Fibroblast of lung (primary cell): Measurements from ENCODE around the gene ANKZF1. TPM values are rescaled to one million over a fixed set of nuclear protein-coding genes. Genes with fewer than 3 reads are reported as not detected.

ENCODE experiments used
- DNase-seq, 2 donors: peaks; one replicate each; pipeline versions ENCODE4 v3.0.0 to v3.0.0-alpha.2; 2010; ENCODE audit warnings: low read depth in 2 of 2
- H2AFZ ChIP-seq: 2 replicates; pipeline ENCODE4 v1.5.1; 2012; ENCODE audit warnings: low read length, control low read depth, inconsistent platforms
- H3K27ac ChIP-seq: 2 replicates; pipeline ENCODE4 v1.5.1; 2011; ENCODE audit warnings: low read length, control low read depth; ENCODE audit not compliant: insufficient read depth
- H3K27me3 ChIP-seq: 2 replicates; pipeline ENCODE4 v1.5.1; 2011; ENCODE audit warnings: mild to moderate bottlenecking, low read length; ENCODE audit not compliant: control insufficient read depth, insufficient read depth
- H3K36me3 ChIP-seq: 2 replicates; pipeline ENCODE4 v1.5.1; 2011; ENCODE audit warnings: low read length; ENCODE audit not compliant: control insufficient read depth, insufficient read depth
- H3K4me1 ChIP-seq: 2 replicates; pipeline ENCODE4 v1.5.1; 2011; ENCODE audit warnings: low read length; ENCODE audit not compliant: control insufficient read depth, insufficient read depth; ENCODE audit errors: extremely low read depth
- H3K4me2 ChIP-seq: 2 replicates; pipeline ENCODE4 v1.5.1; 2011; ENCODE audit warnings: low read length, control low read depth; ENCODE audit not compliant: insufficient read depth; ENCODE audit errors: extremely low read depth
- H3K4me3 ChIP-seq, 4 experiments: fragments of 200-600 bp in 1 of 4; sonication (generic) in 1 of 4; replicated peaks in 1 of 4; 2 replicates each; pipeline ENCODE4 v1.5.1; 2011 to 2016; ENCODE audit warnings: low read length in 4 of 4, low read depth in 3 of 4, mild to moderate bottlenecking in 3 of 4, control low read depth in 2 of 4, inconsistent platforms in 1 of 4, mixed read lengths in 1 of 4; ENCODE audit not compliant: insufficient read depth in 1 of 4; ENCODE audit errors: control extremely low read depth in 1 of 4
- H3K79me2 ChIP-seq: 2 replicates; pipeline ENCODE4 v1.5.1; 2012; ENCODE audit warnings: mild to moderate bottlenecking, low read length, inconsistent platforms; ENCODE audit not compliant: control insufficient read depth, insufficient read depth
- H3K9ac ChIP-seq: 2 replicates; pipeline ENCODE4 v1.5.1; 2011; ENCODE audit warnings: mild to moderate bottlenecking, low read length, control low read depth; ENCODE audit not compliant: insufficient read depth
- H3K9me3 ChIP-seq: 2 replicates; pipeline ENCODE4 v1.5.1; 2012; ENCODE audit warnings: low read depth, low read length; ENCODE audit not compliant: control insufficient read depth, insufficient read depth
- H4K20me1 ChIP-seq: 2 replicates; pipeline ENCODE4 v1.5.1; 2011; ENCODE audit warnings: low read length; ENCODE audit not compliant: control insufficient read depth, insufficient read depth; ENCODE audit errors: extremely low read depth
- EZH2 ChIP-seq: IDR thresholded peaks from 2 replicates; pipeline ENCODE4 v1.5.1; 2012; ENCODE audit warnings: low read length, control low read depth, mild to moderate bottlenecking; ENCODE audit errors: missing control alignments
- polyA plus RNA-seq, 2 donors: library from polyadenylated mRNA; depleted of rRNA in 1 of 2; stranded (reverse) in 1 of 2; unstranded in 1 of 2; fragments of >200 nt; gene quantifications; 2 replicates each; pipeline ENCODE4 v1.2.1, GENCODE V29; 2011 to 2012; ENCODE audit warnings: missing spikeins in 1 of 2
- total RNA-seq: library from RNA; depleted of rRNA; stranded (reverse); fragments of >200 nt; gene quantifications from 2 replicates; pipeline ENCODE4 v1.2.1, GENCODE V29; 2014
- TF ChIP-seq, protein P1 (sequence below), 2 donors: IDR thresholded peaks in 1 of 2; conservative IDR thresholded peaks in 1 of 2; 1 replicate in 1 of 2; 2 replicates in 1 of 2; pipeline ENCODE4 v1.5.1; 2011 to 2012; ENCODE audit warnings: low read length in 2 of 2, control low read depth in 1 of 2, inconsistent platforms in 1 of 2, low read depth in 1 of 2, mild to moderate bottlenecking in 1 of 2

Gene ANKZF1
- total and polyA plus RNA-seq, 2 donors (not counting 1 experiment from before 2014, with no cell fraction given), result 13.2 to 32.7 TPM

DNA sequence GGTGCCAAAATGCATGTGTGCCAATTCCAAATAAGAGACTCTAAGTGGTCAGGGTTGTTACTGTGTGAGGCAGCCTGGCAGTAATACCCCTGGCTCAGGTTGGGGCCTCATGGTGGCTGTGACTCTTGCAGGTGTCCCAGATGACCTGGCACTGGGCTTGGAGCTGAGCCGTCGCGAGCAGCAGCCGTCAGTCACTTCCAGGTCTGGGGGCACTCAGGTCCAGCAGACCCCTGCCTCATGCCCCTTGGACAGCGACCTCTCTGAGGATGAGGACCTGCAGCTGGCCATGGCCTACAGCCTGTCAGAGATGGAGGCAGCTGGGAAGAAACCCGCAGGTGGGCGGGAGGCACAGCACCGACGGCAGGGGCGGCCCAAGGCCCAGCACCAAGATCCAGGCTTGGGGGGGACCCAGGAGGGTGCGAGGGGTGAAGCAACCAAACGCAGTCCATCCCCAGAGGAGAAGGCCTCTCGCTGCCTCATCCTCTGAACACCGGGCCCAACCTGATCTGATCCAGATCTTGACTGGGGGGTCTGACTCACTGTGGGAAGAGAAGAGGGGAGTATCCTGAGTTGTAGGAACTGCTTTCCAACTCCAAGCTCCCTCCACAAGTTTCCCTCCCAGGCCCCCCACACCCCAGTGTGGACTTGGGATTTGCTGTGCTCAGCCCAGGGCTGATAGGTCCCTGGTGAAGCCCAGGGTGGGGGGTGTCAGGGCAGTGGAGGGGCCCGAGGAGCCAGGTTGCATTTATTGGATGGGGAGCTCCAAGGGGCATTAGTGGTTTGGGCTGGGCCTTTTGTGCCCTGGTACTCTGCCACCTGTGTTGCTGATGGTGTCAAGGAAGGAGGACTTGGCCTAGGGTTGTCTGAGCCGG lies 55.1 kb downstream of the ANKZF1 start:
- no peak overlapping the region for H3K4me3 ChIP-seq
- no peak overlapping the region for H3K27ac ChIP-seq
- H3K9me3 ChIP-seq, result no peaks in the 10 kb centered on the region
- DNase-seq, result no peak
- H4K20me1 ChIP-seq, result no peaks in the 10 kb centered on the region
- peaks cover 30% of the 10 kb centered on the region for H3K36me3 ChIP-seq
- no peak overlapping the region for H3K4me2 ChIP-seq
- H3K4me1 ChIP-seq, result peaks cover 16% of the 10 kb centered on the region
- no peak overlapping the region for H3K9ac ChIP-seq
- TF ChIP-seq EZH2, result no peak
- TF ChIP-seq, protein P1, sequence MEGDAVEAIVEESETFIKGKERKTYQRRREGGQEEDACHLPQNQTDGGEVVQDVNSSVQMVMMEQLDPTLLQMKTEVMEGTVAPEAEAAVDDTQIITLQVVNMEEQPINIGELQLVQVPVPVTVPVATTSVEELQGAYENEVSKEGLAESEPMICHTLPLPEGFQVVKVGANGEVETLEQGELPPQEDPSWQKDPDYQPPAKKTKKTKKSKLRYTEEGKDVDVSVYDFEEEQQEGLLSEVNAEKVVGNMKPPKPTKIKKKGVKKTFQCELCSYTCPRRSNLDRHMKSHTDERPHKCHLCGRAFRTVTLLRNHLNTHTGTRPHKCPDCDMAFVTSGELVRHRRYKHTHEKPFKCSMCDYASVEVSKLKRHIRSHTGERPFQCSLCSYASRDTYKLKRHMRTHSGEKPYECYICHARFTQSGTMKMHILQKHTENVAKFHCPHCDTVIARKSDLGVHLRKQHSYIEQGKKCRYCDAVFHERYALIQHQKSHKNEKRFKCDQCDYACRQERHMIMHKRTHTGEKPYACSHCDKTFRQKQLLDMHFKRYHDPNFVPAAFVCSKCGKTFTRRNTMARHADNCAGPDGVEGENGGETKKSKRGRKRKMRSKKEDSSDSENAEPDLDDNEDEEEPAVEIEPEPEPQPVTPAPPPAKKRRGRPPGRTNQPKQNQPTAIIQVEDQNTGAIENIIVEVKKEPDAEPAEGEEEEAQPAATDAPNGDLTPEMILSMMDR (conservative IDR thresholded peaks at IDR 0.05 in 1 of 2, IDR thresholded peaks at IDR 0.05 in 1 of 2; ENCODE audit: low read depth in 1 of 2, low read length in 2 of 2), result no peak
- H3K79me2 ChIP-seq, result peaks cover 8% of the 10 kb centered on the region
- no peaks in the 10 kb centered on the region for H3K27me3 ChIP-seq
- no peak overlapping the region for H2AFZ ChIP-seq

DNA sequence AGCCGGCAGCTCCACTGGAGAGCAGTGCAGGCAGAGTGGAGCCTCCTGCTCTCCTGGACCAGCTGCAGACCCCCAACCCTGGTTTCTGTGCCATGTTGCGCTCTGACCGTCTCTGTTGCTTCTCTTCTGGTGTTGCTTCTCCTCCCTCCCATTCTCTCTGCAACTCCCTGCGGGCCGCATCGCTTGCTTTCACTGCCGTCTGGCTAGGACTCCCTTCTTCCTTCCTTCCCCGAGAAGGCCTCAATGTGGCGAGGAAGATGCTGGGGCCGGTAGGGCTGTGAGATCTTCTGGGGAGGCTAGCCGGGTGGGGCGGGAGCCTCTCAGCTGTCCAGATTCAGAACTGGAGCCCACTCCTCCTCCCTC lies 55.7 kb downstream of the ANKZF1 start:
- H3K27me3 ChIP-seq, result no peaks in the 10 kb centered on the region
- no peak overlapping the region for H2AFZ ChIP-seq
- H4K20me1 ChIP-seq, result no peaks in the 10 kb centered on the region
- H3K4me2 ChIP-seq, result no peak overlapping the region
- H3K27ac ChIP-seq, result no peak overlapping the region
- peaks cover 30% of the 10 kb centered on the region for H3K36me3 ChIP-seq
- no peak overlapping the region for H3K9ac ChIP-seq
- TF ChIP-seq, protein P1 (conservative IDR thresholded peaks at IDR 0.05 in 1 of 2, IDR thresholded peaks at IDR 0.05 in 1 of 2; ENCODE audit: low read depth in 1 of 2, low read length in 2 of 2), result no peak
- TF ChIP-seq EZH2, result no peak
- H3K79me2 ChIP-seq, result peaks cover 3% of the 10 kb centered on the region
- no peak overlapping the region for H3K4me3 ChIP-seq
- DNase-seq, result no peak
- H3K9me3 ChIP-seq, result no peaks in the 10 kb centered on the region
- H3K4me1 ChIP-seq, result peaks cover 14% of the 10 kb centered on the region

DNA sequence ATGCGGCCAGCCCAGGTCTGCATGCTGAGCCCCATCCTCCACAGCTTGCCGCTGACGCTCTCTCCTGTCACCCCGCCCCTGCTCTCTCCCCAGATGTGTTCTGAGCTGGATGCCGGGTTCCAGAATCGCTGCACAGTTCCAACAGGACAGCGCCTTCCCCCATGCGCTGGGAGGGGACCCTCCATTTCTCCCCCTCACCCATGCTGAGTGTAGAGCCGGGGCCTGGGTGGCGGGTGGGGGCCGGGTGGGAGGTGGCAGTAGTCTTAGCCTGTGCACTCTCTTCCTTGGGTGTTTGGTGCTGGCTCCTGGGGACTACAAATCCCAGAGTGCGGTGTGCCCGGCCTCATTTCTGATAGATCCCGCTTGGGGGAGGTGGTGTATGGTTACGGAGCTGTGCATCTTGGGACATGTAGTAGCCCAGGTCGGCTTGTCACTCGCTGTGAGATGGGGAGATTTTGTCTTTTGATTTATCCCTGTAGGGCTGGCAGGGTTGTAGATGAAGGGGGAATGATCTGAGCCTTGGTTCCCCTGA lies 56.4 kb downstream of the ANKZF1 start:
- Histone ChIP-seq H3K27me3 (no peaks in the 10 kb centered on the region), H3K4me2 (no peak overlapping the region), H3K4me1 (peaks cover 11% of the 10 kb centered on the region), H4K20me1 (no peaks in the 10 kb centered on the region), H3K9ac (no peak overlapping the region), H3K36me3 (peaks cover 25% of the 10 kb centered on the region), H3K9me3 (no peaks in the 10 kb centered on the region), H2AFZ (no peak overlapping the region), H3K4me3 (no peak overlapping the region), H3K27ac (peak overlapping the region; percentile 26), H3K79me2 (no peaks in the 10 kb centered on the region)
- peak; percentile 48 to 81 for DNase-seq
- TF ChIP-seq EZH2, result no peak
- TF ChIP-seq, protein P1 (conservative IDR thresholded peaks at IDR 0.05 in 1 of 2, IDR thresholded peaks at IDR 0.05 in 1 of 2; ENCODE audit: low read depth in 1 of 2, low read length in 2 of 2), result no peak
